Activated naive CD4-positive, alpha-beta T cell treated with anti-CD3 and anti-CD28 coated beads, Interleukin-2, amount 10 ng/mL, durations not matched to agents 5 hours and 36 hours (primary cell): ENCODE measurements around the gene AGK. TPM values are rescaled to one million over a fixed set of nuclear protein-coding genes. Genes with fewer than 3 reads are reported as not detected.

Experiments used
- total RNA-seq, 2 experiments: library from RNA; stranded (reverse); gene quantifications; one replicate each; pipeline ENCODE4 v1.2.3, GENCODE V29; 2021

AGK gene, protein sequence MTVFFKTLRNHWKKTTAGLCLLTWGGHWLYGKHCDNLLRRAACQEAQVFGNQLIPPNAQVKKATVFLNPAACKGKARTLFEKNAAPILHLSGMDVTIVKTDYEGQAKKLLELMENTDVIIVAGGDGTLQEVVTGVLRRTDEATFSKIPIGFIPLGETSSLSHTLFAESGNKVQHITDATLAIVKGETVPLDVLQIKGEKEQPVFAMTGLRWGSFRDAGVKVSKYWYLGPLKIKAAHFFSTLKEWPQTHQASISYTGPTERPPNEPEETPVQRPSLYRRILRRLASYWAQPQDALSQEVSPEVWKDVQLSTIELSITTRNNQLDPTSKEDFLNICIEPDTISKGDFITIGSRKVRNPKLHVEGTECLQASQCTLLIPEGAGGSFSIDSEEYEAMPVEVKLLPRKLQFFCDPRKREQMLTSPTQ
- 10 to 100 TPM; 42.0 to 42.9 TPM for total RNA-seq

DNA sequence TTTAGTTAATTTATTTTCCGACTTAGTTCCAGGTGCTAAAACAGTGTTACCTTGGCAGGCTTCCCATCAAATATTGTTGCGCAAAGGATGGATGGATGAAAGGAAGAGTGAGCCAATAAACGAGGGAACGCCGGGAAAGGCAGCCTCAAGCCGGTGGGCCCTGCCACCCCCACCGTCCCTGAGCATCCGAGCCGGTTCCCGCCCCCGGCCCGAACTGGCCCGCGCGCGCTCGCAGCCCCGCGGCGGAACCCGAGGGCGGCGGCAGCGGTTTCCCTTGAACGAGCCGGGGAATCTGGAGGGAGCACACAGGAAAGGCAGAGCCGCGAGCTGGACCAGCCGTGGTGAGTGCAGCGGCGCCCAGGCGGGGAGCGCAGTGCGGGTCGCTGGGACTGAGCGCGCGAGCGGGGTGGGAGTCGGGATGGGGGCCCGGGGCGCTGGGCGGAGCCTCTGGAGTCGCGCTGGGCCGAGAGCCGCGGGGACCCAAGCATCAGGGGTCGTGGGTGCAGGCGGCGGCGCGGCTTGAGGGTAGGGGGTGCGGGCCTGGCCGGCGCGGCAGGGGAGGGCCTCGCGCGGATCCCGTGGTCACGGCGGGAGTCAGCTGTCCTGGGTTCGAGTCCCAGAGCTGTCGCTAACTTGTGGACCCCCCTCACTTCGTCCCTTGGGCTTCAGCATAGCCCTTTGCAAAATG is at the start of gene AGK:
Gene AGK, plus strand, starts transcription at position 317 of the 688 bp plus-strand sequence. CDS start 4,057 bp downstream, outside the sequence.

DNA sequence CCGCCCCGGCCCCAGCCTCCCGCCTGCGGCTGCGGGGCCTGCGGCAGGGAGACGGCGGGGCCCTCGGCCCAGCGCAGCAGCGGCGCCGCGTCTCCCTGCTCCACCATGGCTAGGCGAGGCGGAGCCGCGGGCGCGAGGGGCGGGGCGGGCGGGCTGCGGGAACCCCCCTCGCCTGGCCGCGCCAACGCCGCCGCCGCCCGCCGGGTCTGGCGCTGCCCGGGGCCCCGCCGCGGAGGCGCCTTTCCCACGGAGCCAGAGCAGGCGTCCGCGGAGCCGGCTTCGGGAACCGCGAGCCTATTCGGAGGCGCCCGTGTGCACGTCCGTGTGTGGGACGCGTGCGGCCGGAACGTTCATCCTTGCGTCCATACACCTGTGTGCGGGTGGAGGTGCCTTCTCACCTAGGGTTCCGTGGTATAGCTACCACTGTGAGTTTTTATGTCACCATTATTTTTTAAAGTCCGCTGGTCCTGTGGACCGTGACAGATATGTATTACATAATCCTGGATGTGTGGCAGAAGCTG is 150.9 kb downstream of the AGK start, which contains the start of gene DENND11:
Gene DENND11, minus strand, starts transcription at position 120 of the 521 bp plus-strand sequence. Its CDS starts 13 bp downstream, at position 107.

Other genes starting within 250 kb of the AGK start
- 10 to 100 TPM; 36.6 to 36.7 TPM for gene DENND11, start 150.8 kb downstream of the AGK start, total RNA-seq
- gene WEE2, start 156.9 kb downstream of the AGK start, total RNA-seq, result not detected
- 100 to 1,000 TPM; 111 to 116 TPM for gene SSBP1, start 186.9 kb downstream of the AGK start, total RNA-seq
- 1 to 10 TPM; 1.3 to 1.5 TPM for gene TAS2R3, start 212.7 kb downstream of the AGK start, total RNA-seq
- 1 to 10 TPM in 1 of 2 experiments, under 1 TPM in 1; 0.70 to 1.1 TPM for gene TAS2R4, start 225.3 kb downstream of the AGK start, total RNA-seq
- gene TAS2R5, start 238.8 kb downstream of the AGK start, total RNA-seq, result 1 to 10 TPM; 1.3 to 1.5 TPM